ENCODE results near the gene COPG1. TPM values are rescaled to one million over a fixed set of nuclear protein-coding genes. Genes with fewer than 3 reads are reported as not detected.

COPG1 gene
- total RNA-seq, 1 experiment from 2014 or later = 225 TPM

DNA sequence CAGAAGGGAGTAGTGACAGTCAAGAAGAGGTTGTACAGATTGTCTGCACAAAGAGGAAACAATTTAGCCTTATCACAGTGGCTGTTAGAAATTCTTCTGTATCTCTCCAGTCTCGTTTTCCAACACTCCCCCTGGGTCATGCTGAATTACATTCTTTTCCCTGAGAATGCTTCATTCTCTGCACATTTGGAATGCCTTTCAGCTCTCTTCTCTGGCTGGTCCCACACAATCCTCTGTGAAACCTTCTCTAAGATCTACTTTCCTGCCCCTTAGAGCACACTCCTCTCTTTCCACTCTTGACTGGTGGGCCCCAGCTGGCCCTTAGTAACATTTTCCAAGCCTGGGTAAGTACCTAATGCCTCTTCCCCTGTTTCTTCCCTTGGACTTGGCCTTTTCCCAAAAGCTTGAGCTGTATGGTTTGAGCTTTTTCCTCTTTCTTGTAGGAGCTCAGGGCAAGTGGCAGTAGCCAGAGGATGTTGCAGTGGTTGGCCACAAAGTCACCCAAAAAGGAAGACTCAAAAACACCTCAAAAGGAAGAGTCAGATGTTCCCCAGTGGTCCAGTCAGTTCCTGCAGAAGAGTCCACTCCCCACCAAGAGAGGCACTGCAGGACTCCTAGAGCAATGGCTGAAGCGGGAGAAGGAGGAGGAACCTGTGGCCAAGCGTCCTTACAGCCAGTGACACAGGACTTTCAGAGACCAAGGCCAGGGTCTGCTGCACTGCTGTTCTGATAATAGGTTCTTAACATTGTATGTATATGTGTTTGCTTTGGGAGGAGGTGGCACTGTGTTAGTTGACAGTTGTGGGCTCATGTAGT lies 54.9 kb downstream of the COPG1 start:
- POLR2A ChIA-PET = interaction anchor here (1.1 kb wide), 1 partner anchor 12 kb away, joined by 6 read pairs; a partner anchor contains a TSS
- CTCF ChIA-PET = interaction anchor here (0.6 to 1.7 kb wide), 2 partner anchors 12 kb away, joined by 3 to 4 read pairs; a partner anchor contains a TSS
- Mint-ChIP-seq H3K4me3 (ENCODE audit: unreplicated experiment) (no peak overlapping the region), H3K27me3 (ENCODE audit: insufficient read depth, unreplicated experiment) (no peaks in the 10 kb centered on the region), H3K27ac (ENCODE audit: low read depth, unreplicated experiment) (no peak overlapping the region), H3K36me3 (ENCODE audit: insufficient read depth, unreplicated experiment) (peaks cover 56% of the 10 kb centered on the region), H3K9me3 (ENCODE audit: unreplicated experiment) (no peaks in the 10 kb centered on the region), H3K4me1 (ENCODE audit: insufficient read depth, unreplicated experiment) (no peaks in the 10 kb centered on the region)
- TSS peak; percentile 58 for BruUV-seq (replicated peaks)
- DNase-seq (ENCODE audit: unreplicated experiment) = no peak
- TF ChIP-seq, protein P1, sequence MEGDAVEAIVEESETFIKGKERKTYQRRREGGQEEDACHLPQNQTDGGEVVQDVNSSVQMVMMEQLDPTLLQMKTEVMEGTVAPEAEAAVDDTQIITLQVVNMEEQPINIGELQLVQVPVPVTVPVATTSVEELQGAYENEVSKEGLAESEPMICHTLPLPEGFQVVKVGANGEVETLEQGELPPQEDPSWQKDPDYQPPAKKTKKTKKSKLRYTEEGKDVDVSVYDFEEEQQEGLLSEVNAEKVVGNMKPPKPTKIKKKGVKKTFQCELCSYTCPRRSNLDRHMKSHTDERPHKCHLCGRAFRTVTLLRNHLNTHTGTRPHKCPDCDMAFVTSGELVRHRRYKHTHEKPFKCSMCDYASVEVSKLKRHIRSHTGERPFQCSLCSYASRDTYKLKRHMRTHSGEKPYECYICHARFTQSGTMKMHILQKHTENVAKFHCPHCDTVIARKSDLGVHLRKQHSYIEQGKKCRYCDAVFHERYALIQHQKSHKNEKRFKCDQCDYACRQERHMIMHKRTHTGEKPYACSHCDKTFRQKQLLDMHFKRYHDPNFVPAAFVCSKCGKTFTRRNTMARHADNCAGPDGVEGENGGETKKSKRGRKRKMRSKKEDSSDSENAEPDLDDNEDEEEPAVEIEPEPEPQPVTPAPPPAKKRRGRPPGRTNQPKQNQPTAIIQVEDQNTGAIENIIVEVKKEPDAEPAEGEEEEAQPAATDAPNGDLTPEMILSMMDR (IDR thresholded peaks at IDR 0.05; ENCODE audit: unreplicated experiment) = no peak
- intact Hi-C loops (cut with micrococcal nuclease) = no loop called here

DNA sequence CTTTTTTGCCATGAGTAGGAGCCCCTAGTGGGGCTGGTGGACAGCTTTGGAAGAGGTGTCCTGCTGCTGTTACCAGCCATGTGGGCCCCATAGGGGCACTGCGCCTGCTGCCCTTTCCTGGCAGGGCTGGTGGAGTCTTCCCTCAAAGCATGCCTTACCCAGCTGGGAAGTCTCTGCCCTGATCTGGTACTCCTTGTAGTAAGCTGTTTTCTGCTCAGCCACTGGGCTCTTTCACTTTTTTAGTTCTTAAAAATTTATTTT lies 55.5 kb downstream of the COPG1 start:
- Mint-ChIP-seq H3K4me3 (ENCODE audit: unreplicated experiment) (no peak overlapping the region), H3K9me3 (ENCODE audit: unreplicated experiment) (no peaks in the 10 kb centered on the region), H3K27ac (ENCODE audit: low read depth, unreplicated experiment) (no peak overlapping the region), H3K27me3 (ENCODE audit: insufficient read depth, unreplicated experiment) (no peaks in the 10 kb centered on the region), H3K4me1 (ENCODE audit: insufficient read depth, unreplicated experiment) (no peaks in the 10 kb centered on the region), H3K36me3 (ENCODE audit: insufficient read depth, unreplicated experiment) (peaks cover 51% of the 10 kb centered on the region)
- no peak for DNase-seq (ENCODE audit: unreplicated experiment)
- ChIA-PET CTCF (interaction anchor here (1.7 kb wide), 1 partner anchor 12 kb away, joined by 4 read pairs; a partner anchor contains a TSS), POLR2A (interaction anchor here (1.1 kb wide), 1 partner anchor 12 kb away, joined by 6 read pairs; a partner anchor contains a TSS)
- no TSS peak for BruUV-seq (replicated peaks)
- TF ChIP-seq, protein P1 (IDR thresholded peaks at IDR 0.05; ENCODE audit: unreplicated experiment) = no peak
- intact Hi-C loops (cut with micrococcal nuclease) = no loop called here

DNA sequence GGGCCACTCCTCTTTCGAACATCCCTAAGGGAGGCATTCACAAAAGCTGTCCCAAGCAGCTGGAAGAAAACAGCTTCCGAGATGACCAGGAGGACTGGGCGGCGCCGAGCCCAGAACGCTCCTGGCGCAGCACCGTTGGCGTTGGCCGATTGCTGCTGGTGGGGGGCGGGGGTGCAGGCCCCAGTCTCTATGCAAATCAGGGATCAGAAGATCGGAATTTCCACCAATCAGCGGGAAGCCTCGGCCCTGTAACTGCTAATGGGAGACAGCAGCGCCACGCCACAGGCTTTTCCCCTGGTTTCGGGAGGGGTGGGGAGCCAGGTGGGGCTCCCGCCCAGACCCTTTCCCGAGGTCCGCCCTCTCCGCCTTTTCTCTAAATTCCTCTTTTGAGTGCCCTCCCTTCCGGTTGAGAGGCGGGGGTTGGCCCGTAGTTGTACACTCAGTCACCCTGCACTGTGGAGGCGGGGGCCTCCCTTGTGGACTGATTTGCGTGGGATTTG lies 56.2 kb downstream of the COPG1 start:
- ChIA-PET POLR2A (no interaction called here), CTCF (no interaction called here)
- H3K4me3 Mint-ChIP-seq (ENCODE audit: unreplicated experiment) = no peak overlapping the region
- H3K27me3 Mint-ChIP-seq (ENCODE audit: insufficient read depth, unreplicated experiment) = no peaks in the 10 kb centered on the region
- peaks cover 4% of the 10 kb centered on the region for H3K4me1 Mint-ChIP-seq (ENCODE audit: insufficient read depth, unreplicated experiment)
- BruUV-seq (replicated peaks) = no TSS peak
- TF ChIP-seq, protein P1 (IDR thresholded peaks at IDR 0.05; ENCODE audit: unreplicated experiment) = no peak
- no peak overlapping the region for H3K27ac Mint-ChIP-seq (ENCODE audit: low read depth, unreplicated experiment)
- peaks cover 45% of the 10 kb centered on the region for H3K36me3 Mint-ChIP-seq (ENCODE audit: insufficient read depth, unreplicated experiment)
- no peaks in the 10 kb centered on the region for H3K9me3 Mint-ChIP-seq (ENCODE audit: unreplicated experiment)
- DNase-seq (ENCODE audit: unreplicated experiment) = no peak
- intact Hi-C loops (cut with micrococcal nuclease) = no loop called here

DNA sequence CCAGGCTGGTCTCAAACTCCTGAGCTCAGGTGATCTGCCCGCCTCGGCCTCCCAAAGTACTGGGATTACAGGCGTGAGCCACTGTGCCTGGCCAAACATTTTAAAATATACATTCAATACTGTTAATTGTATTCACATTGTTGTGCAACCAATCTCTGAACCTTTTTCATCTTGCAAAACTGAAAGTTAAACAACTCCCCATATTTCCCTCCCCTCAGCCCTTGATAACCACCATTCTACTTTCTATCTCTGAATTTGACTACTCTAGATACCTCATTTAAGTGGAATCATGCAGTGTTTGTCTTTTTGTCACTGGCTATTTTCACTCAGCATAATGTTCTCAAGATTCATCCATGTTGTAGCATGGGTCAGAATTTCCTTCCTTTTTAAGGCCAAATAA lies 59.2 kb downstream of the COPG1 start:
- DNase-seq (ENCODE audit: unreplicated experiment) = no peak
- intact Hi-C loops (cut with micrococcal nuclease) = no loop called here
- Mint-ChIP-seq H3K9me3 (ENCODE audit: unreplicated experiment) (no peaks in the 10 kb centered on the region), H3K36me3 (ENCODE audit: insufficient read depth, unreplicated experiment) (peaks cover 32% of the 10 kb centered on the region), H3K27ac (ENCODE audit: low read depth, unreplicated experiment) (peak overlapping the region; percentile 29), H3K4me3 (ENCODE audit: unreplicated experiment) (no peak overlapping the region), H3K4me1 (ENCODE audit: insufficient read depth, unreplicated experiment) (peaks cover 11% of the 10 kb centered on the region), H3K27me3 (ENCODE audit: insufficient read depth, unreplicated experiment) (no peaks in the 10 kb centered on the region)
- TF ChIP-seq, protein P1 (IDR thresholded peaks at IDR 0.05; ENCODE audit: unreplicated experiment) = no peak
- CTCF ChIA-PET = interaction anchor here (0.6 kb wide), 1 partner anchor 19 kb away, joined by 3 read pairs; no protein-coding TSS in a partner anchor
- POLR2A ChIA-PET = interaction anchor here (1.4 kb wide), 1 partner anchor 11 kb away, joined by 6 read pairs; no protein-coding TSS in a partner anchor
- BruUV-seq (replicated peaks) = no TSS peak

All from MCF 10A (cell line).